Heart right ventricle (tissue), 16 donors: ENCODE data around the gene FREM1. TPM values are rescaled to one million over a fixed set of nuclear protein-coding genes. Genes with fewer than 3 reads are reported as not detected.

Source experiments
- ATAC-seq, 8 donors: fragments of 200-7000 bp; cut with Tn5 transposase; one replicate each; pipeline ENCODE4 v1.9.1; 2020; ENCODE audit warnings: mild to moderate bottlenecking in 8 of 8, moderate library complexity in 8 of 8, moderate number of reproducible peaks in 1 of 8
- DNase-seq, 2 donors: peaks; one replicate each; pipeline ENCODE4 v3.0.0-alpha.2; 2020
- H3K27ac ChIP-seq, 10 donors: fragments of 200-600 bp; sonication (generic) in 2 of 10; one replicate each; pipeline versions ENCODE4 v1.5.0 to v1.8.0; 2020 to 2022; ENCODE audit warnings: mild to moderate bottlenecking in 3 of 10
- H3K27me3 ChIP-seq, 7 donors: fragments of 200-600 bp; one replicate each; pipeline ENCODE4 v1.8.0; 2021 to 2022; ENCODE audit warnings: mild to moderate bottlenecking in 2 of 7
- H3K36me3 ChIP-seq, 9 donors: fragments of 200-600 bp; sonication (generic) in 1 of 9; one replicate each; pipeline versions ENCODE4 v1.5.0 to v1.8.0; 2020 to 2022; ENCODE audit warnings: mild to moderate bottlenecking in 2 of 9
- H3K4me1 ChIP-seq, 9 donors: fragments of 200-600 bp; sonication (generic) in 1 of 9; one replicate each; pipeline versions ENCODE4 v1.5.0 to v1.8.0; 2020 to 2022; ENCODE audit warnings: mild to moderate bottlenecking in 4 of 9
- H3K4me3 ChIP-seq, 10 donors: fragments of 200-600 bp; sonication (generic) in 2 of 10; one replicate each; pipeline versions ENCODE4 v1.5.0 to v1.8.0; 2020 to 2022; ENCODE audit warnings: mild to moderate bottlenecking in 7 of 10, moderate library complexity in 2 of 10
- H3K9me3 ChIP-seq, 11 donors: fragments of 200-600 bp in 10 of 11; sonication (generic) in 2 of 11; one replicate each; pipeline versions ENCODE4 v1.5.0 to v1.8.0; 2013 to 2022; ENCODE audit warnings: mild to moderate bottlenecking in 2 of 11, control low read depth in 1 of 11, moderate library complexity in 1 of 11
- CTCF ChIP-seq, 9 donors: fragments of 200-600 bp; sonication (generic) in 2 of 9; IDR thresholded peaks; one replicate each; pipeline versions ENCODE4 v1.5.0 to v1.8.0; 2021 to 2022; ENCODE audit warnings: antibody characterized with exemption in 9 of 9, mild to moderate bottlenecking in 5 of 9, moderate library complexity in 1 of 9
- WGBS, 2 donors: extraction: QIAGEN DNeasy Blood & Tissue Kit; methylation state at CpG; one replicate each; pipeline ENCODE4 v1.1.7; 2013; ENCODE audit warnings: inconsistent platforms in 1 of 2; 5-methylcytosine and 5-hydroxymethylcytosine counted together
- intact Hi-C, 10 donors: fragments of 100-400 bp; cut with DNase I; formaldehyde crosslinking; loops; one replicate each; pipeline versions ENCODE4 v1.11.1 to v1.14.2; 2022
- polyA plus RNA-seq, 2 donors: library from polyadenylated mRNA; stranded (reverse); fragments of 200-250 nt; gene quantifications; one replicate each; pipeline ENCODE4 v1.2.3, GENCODE V29; 2013
- total RNA-seq, 10 donors: library from RNA; stranded (reverse); fragmentation: NEBNext Ultra II Directional in 3 of 10; extraction: Animal tissue kit (Norgen Biotek cat#: 25700) in 3 of 10; gene quantifications; one replicate each; pipeline versions ENCODE4 v1.2.1 to v1.2.4, GENCODE V29; 2021 to 2023
- donor health status: Arrhythmogenic right ventricular cardiomyopathy.
- donor health status: ischemic (EF 13 %, LVEDD 7.1; RV severe dilation, severe dysfunction).
- donor health status: healthy with polysubstance abuse.
- donor health status: DM: no; HTN: yes; CAD: no.
- donor health status: DM: no; HTN: no; CAD: no.
- donor health status: ischemic (EF 25% LVEDD 6.9; RV normal size, moderate dysfunction).
- donor health status: ischemic (EF 25% LVEDD 5.7; RV mildly dilated, moderate dysfunction).
- donor health status: healthy.
- donor health status: DM: yes; HTN: yes; CAD: no.
- donor health status: Ischemic cardiomyopathy.
- donor health status: ischemic (EF 35%, LVEDD 5.7; RV mildly dilated, moderate dysfunction).
- donor health status: nonischemic (EF 11% LVEDD 7.7; RV severe dilation, severe dysfunction).
- donor health status: DM: yes; HTN: yes; CAD: no.
- donor health status: PGD.
- donor health status: ischemic (EF 29% LVEDD 5.4; RV normal size, mild dysfunction).
- donor health status: nonischemic (EF 23%, LVEDD 6.1; RV moderate dilation, normal function).

The FREM1 gene
- total and polyA plus RNA-seq, 12 donors: 0.59 to 5.9 (median 3.1) TPM

- TF ChIP-seq CTCF (IDR thresholded peaks at IDR 0.05): no peak
- Histone ChIP-seq H3K27ac (peak overlapping the region in 6 of 10 donors; percentile 31 to 66 (median 42)), H3K9me3 (no peaks in the 10 kb centered on the region), H3K4me3 (peak overlapping the region in 8 of 10 donors; percentile 11 to 46 (median 42)), H3K4me1 (peaks cover 0 to 20% (median 5%) of the 10 kb centered on the region in 9 donors), H3K27me3 (no peaks in the 10 kb centered on the region), H3K36me3 (no peaks in the 10 kb centered on the region)
- DNase-seq (no peak), ATAC-seq (peak in 1 of 8 donors; percentile 8)
- intact Hi-C loops: no loop called here
- WGBS, 2 donors: 49 to 57% methylated on average over 2 of the region's 2 CpGs
These were observed 647 bp downstream of the FREM1 start for GRCh38 chr9:14909601-14909960.

- H3K9me3 ChIP-seq: no peaks in the 10 kb centered on the region
- peak overlapping the region in 8 of 10 donors; percentile 11 to 46 (median 42) for H3K4me3 ChIP-seq
- ATAC-seq: no peak
- H3K27me3 ChIP-seq: no peaks in the 10 kb centered on the region
- TF ChIP-seq CTCF (IDR thresholded peaks at IDR 0.05): no peak
- no peak for DNase-seq
- intact Hi-C loops: no loop called here
- H3K36me3 ChIP-seq: no peaks in the 10 kb centered on the region
- peak overlapping the region in 6 of 10 donors; percentile 20 to 66 (median 42) for H3K27ac ChIP-seq
- H3K4me1 ChIP-seq: peaks cover 0 to 20% (median 5%) of the 10 kb centered on the region in 9 donors
These were observed 1.0 kb downstream of the FREM1 start for GRCh38 chr9:14909181-14909580.

DNA sequence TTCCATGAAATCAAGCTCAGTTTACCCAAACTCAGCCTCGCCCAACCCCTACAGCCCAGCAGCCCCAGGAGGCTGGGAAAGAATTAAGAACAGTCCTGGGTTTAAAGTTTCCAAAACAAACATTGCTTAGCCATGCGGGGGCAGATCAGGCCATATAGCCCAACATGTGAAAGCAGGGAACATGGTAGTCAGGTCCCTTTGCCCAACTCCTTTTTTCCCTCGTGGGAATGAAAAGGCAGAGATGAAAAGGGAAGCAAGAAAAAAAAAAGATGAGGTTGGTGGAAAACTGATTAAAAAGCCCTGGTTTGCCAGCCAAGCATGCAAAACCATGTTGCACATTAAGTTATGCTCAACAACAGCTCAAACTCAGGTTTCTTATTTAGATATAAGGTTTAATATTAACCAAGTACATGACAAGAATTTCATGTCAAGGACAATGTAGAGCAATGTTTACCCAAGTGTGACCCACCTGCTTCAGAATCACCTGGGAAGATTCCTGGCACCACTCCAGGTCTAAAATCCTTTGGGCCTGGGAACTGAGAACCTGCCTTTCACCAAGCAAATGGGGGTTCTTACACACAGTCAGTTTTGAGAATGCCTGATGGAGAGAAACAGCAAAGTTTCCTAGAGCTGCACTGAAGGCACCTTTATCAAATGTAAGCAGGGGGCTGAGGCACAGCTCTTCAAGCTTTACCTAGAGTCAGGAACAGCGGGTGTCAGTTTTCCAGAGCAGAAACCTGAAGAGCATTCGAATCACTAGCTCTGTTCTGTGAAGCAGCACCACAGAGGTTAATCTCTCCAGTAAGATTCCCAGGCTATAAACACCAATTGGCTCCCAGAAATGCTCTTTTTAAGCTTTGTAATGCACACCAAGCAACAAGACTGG, 1.7 kb downstream of the FREM1 start:
- no peaks in the 10 kb centered on the region for H3K27me3 ChIP-seq
- 63 to 65% methylated on average over 5 of the region's 5 CpGs for WGBS, 2 donors
- peak overlapping the region in 5 of 10 donors; percentile 36 to 66 (median 42) for H3K27ac ChIP-seq
- no peaks in the 10 kb centered on the region for H3K36me3 ChIP-seq
- ATAC-seq: peak in 4 of 8 donors; percentile 33 to 50 (median 42)
- intact Hi-C loops: no loop called here
- TF ChIP-seq CTCF (IDR thresholded peaks at IDR 0.05): no peak
- H3K9me3 ChIP-seq: no peaks in the 10 kb centered on the region
- peak overlapping the region in 6 of 10 donors; percentile 16 to 46 (median 43) for H3K4me3 ChIP-seq
- no peak for DNase-seq
- peaks cover 0 to 20% (median 5%) of the 10 kb centered on the region in 9 donors for H3K4me1 ChIP-seq

- Histone ChIP-seq H3K4me3 (peak overlapping the region in 2 of 10 donors; percentile 43), H3K27ac (peak overlapping the region in 6 of 10 donors; percentile 18 to 66 (median 46)), H3K36me3 (no peaks in the 10 kb centered on the region), H3K9me3 (no peaks in the 10 kb centered on the region), H3K27me3 (no peaks in the 10 kb centered on the region), H3K4me1 (peaks cover 0 to 20% (median 5%) of the 10 kb centered on the region in 9 donors)
- no peak for DNase-seq
- intact Hi-C loops: no loop called here
- 87 to 88% methylated on average over 1 of the region's 1 CpG for WGBS, 2 donors
- no peak for TF ChIP-seq CTCF (IDR thresholded peaks at IDR 0.05)
- no peak for ATAC-seq
These were observed 2.5 kb downstream of the FREM1 start for GRCh38 chr9:14907696-14908095.
